GM19463 (cell line): ENCODE data around the gene MMP24.
"Not testable (repeated sequence)": the region's sequence is repeated elsewhere in the genome, so short reads cannot be mapped to it uniquely, and the experiment has no call there.

Experiments used
- ATAC-seq: cut with Tn5 transposase; IDR thresholded peaks from one replicate; pipeline ENCODE4 v1.9.1; 2021; ENCODE audit warnings: mild to moderate bottlenecking, moderate library complexity; ENCODE audit not compliant: unreplicated experiment

Gene MMP24

DNA sequence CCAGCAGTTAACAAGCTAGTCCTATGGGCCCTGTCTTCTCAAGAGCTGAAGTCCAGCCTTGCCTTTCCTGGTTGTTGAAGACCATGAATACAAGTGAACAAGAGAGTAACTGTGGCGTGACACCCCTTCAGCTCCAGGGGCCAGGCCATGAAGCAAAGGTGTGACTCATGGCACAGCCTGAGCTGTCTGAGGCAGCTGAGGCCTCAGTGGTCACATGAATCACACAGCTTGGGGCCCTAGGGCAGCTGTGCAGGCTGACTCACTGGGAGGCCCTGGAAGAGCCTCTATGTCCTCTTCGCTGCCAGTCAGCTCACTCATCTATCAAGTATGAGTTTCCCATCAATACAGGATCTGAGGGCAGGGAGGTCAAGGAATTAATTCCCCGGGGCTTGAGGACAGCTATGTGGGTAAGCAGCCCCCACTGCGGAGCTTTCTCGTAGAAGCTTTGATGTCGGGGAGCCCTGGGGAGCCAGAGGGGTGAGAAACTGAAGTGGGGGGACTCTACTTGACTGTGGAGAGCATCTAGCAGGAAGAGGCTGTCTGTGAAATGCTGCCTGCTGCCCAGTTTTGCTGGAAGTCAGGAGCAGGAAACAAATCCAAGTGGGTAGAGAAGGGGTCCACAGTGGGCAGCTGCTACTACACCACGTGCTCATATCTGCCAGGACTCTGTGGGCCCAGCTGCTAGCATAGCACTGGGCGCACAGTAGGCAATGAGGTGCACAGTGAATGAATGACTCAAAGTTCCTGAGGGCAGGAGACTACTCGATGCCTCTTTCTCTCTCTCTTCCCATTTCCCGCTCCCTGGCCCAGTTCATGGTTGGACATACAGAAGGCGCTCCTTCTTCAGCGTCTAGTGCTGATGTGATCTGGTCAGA lies 79.4 kb downstream of the MMP24 start:
- ATAC-seq: no peak

DNA sequence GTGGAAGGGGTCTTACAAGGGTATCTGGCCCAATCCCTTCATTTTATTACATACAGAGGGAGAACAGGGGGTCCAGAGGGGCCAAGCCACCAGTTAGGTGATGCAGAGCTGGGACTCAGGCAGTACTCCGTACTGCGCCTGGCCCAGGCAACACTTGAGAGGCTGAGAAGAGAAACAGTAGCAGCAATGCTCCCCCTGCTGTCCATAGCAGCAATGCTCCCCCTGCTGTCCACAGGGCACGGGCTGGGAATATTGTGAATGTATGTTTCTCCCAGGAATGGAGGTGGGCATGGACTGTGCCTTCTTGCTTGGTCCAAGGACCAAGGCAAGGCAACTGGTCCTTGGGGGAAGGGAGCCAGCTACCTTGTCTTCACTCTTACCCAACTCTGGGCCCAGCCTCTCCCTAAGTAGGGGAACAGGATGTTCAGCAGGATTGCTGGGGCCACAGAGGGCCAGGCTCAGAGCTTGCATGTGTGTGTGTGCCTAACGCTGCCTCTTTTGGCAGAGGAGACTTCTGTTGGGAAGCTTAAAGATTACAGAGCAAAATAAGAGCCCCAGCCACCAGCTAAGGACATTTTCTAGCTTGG lies 80.5 kb downstream of the MMP24 start:
- ATAC-seq: no peak

GRCh38 chr20:35307666-35308653 lies 81.5 kb downstream of the MMP24 start:
- no peak for ATAC-seq

GRCh38 chr20:35311409-35311808 lies 84.9 kb downstream of the MMP24 start:
- ATAC-seq: no peak

GRCh38 chr20:35311822-35312221 lies 85.3 kb downstream of the MMP24 start:
- ATAC-seq: no peak

DNA sequence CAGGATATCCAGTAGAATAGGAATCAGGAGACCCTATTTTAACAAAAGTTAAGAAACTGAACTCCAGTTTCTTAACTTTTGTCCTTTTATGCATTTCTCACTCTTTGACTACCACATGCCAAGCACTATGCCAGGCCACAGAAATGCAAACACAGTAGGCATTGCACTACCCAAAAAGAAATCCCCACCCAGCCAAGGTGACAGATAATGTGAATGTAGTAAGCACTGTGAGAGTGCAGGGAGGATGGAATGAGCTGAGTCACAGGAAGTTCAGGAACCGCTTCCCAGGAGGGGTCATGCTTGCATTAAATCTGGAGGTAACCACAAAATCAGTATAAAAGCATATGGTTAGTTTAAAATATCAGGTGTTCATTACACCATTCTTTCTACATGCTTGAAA lies 85.8 kb downstream of the MMP24 start:
- ATAC-seq: no peak

DNA sequence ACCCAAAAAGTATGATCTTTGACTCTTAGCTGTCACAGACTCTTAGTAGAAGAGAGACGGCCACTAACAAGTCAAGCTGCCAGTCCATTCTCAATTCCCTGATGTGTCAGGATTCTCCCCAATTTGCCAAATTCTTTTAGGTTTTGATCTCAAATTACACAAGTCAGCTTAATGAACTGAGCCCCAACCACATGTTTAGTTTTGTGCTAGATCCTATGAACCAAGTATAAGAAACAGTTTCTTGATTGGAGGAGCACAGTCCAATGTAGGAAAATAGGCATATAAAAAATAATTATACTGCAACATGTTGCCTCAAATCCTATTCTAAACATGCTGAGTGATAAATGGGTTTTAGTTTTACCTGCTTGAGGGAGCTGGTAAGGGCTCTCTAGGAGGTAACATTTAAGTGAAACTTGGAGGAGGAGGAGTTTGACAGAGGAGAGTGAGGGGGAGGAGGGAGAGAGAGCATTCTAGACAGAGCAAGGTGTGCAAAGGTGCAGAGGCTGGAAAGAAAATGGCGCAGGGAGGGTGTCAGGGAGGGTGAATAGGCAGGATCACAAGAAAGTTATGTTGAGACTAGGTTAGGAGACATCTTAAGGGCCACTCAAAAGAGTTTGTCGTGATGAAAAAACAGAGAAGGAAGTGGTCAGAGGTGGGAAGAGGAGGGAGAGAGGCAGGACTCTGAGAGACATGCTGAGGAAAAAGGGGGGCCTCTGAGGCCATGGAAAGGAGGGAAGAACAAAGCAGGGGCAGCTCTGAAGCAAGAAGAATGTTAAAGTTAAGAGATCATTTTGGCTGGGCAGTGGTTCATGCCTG lies 88.5 kb downstream of the MMP24 start:
- ATAC-seq: no peak

GRCh38 chr20:35315632-35316020 lies 89.1 kb downstream of the MMP24 start:
- not testable (repeated sequence) for ATAC-seq

GRCh38 chr20:35316086-35316485 lies 89.6 kb downstream of the MMP24 start:
- ATAC-seq: no peak

GRCh38 chr20:35317416-35318210 lies 91.1 kb downstream of the MMP24 start:
- ATAC-seq: no peak

- ATAC-seq: no peak
Observed at GRCh38 chr20:35318502-35319157, 92.1 kb downstream of the MMP24 start.

DNA sequence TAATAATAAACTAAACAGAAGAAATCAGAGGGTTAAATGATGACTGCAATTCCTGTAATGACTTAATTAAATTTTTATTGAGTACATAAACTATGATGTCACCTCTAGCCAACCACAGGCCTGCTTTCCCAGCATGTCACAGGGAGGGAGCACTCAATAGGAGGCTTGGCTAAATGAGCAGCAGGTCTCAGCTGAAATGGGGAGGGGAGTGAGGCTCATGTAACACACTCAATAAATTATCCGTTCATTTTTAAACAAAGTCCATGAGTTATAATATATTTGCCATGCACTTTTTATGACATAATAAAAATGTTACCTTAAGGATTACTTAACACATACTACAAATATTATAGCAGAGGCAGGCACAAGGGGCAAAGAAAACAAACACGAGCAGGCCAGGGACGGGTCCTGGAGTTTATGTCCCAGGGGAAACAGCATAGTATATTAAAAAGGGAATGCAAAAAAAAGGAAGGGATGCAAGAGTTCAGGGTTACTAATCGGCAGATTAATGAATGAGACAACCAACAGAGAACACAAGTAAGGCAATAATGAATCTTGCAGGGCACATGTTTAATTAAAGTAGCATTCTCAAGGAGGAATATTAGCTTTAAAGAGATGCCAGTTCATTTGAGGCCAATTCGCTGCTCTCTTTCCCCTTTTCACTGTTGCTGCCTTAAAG lies 92.8 kb downstream of the MMP24 start:
- ATAC-seq: no peak

GRCh38 chr20:35319871-35320197 lies 93.3 kb downstream of the MMP24 start:
- no peak for ATAC-seq

- no peak for ATAC-seq
Observed at GRCh38 chr20:35320396-35321126, 94.1 kb downstream of the MMP24 start.

GRCh38 chr20:35325401-35325800 lies 98.9 kb downstream of the MMP24 start:
- no peak for ATAC-seq

DNA sequence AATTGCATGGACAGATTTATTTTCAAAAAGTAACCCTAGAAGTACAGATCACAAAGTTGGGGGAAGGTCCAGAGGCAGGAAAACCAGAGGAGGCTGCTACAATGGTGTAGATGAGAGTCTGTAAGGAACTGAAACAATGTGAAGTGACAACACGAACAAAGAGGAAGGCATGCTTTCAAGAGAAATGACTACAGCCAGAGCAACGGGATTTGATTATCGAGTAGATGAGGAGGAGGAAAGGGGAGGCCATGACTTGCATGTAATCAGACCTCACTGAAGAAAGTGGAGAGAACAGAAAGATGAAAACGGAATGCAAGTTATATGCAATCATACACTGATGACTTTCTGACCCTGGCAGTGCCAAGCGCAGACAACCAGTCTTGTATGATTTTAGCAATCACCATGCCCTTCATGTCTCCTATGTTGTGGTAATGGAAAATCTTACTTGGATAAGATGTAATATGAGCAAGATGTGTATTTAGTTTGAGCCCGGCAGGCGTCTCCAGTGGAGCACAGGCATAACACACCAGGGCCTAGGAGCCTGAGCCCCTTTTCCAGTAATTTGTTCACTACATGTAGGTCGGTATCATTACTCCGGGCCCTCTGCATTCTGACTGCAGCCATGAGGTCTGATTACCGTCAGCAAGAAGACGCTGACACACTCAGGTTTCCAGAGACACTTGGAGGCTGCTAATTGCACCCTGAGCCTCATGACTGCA lies 99.7 kb downstream of the MMP24 start:
- ATAC-seq: no peak
